Inflammatory macrophage treated with lipopolysaccharide for 4 hours (primary cell): ENCODE measurements around the gene OR52A1.

Experiments
- DNase-seq: peaks from one replicate; pipeline ENCODE4 v3.0.0-alpha.2; 2020

Gene OR52A1

GRCh38 chr11:5131584-5132335 is 22.8 kb downstream of the OR52A1 start:
- no peak for DNase-seq

- no peak for DNase-seq
Observed at GRCh38 chr11:5129457-5129877, 25.1 kb downstream of the OR52A1 start.

- DNase-seq, result no peak
Observed at GRCh38 chr11:5124891-5125620, 29.5 kb downstream of the OR52A1 start.

- peak; percentile 51 for DNase-seq
Observed at GRCh38 chr11:5123802-5124521, 30.6 kb downstream of the OR52A1 start.

GRCh38 chr11:5118893-5119292 is 35.7 kb downstream of the OR52A1 start:
- DNase-seq, result no peak

- no peak for DNase-seq
Observed at GRCh38 chr11:5117588-5117987, 37.0 kb downstream of the OR52A1 start.

GRCh38 chr11:5115339-5115738 is 39.2 kb downstream of the OR52A1 start:
- no peak for DNase-seq

GRCh38 chr11:5107285-5107684 is 47.3 kb downstream of the OR52A1 start:
- no peak for DNase-seq

GRCh38 chr11:5103066-5103465 is 51.5 kb downstream of the OR52A1 start:
- DNase-seq, result no peak

GRCh38 chr11:5102246-5102645 is 52.3 kb downstream of the OR52A1 start:
- DNase-seq, result no peak

GRCh38 chr11:5096011-5096410 is 58.5 kb downstream of the OR52A1 start:
- DNase-seq, result no peak
